Transverse colon (tissue), 4 donors: ENCODE data around the gene LDLRAD4. TPM values are rescaled to one million over a fixed set of nuclear protein-coding genes. Genes with fewer than 3 reads are reported as not detected.

Experiments
- DNase-seq: peaks from one replicate; pipeline ENCODE4 v3.0.0-alpha.2; 2019
- H3K27ac ChIP-seq, 4 donors: fragments of 200-600 bp; sonication (generic); 2 replicates each; pipeline ENCODE4 v1.5.1; 2016 to 2018; ENCODE audit warnings: inconsistent platforms in 4 of 4
- H3K27me3 ChIP-seq: fragments of 200-600 bp; sonication (generic); 2 replicates; pipeline ENCODE4 v1.5.1; 2017; ENCODE audit warnings: inconsistent platforms
- H3K36me3 ChIP-seq, 4 donors: fragments of 200-600 bp; sonication (generic); 2 replicates each; pipeline ENCODE4 v1.5.1; 2017 to 2019; ENCODE audit warnings: inconsistent platforms in 4 of 4
- H3K4me1 ChIP-seq, 4 donors: fragments of 200-600 bp; sonication (generic); 2 replicates each; pipeline ENCODE4 v1.5.1; 2017 to 2020; ENCODE audit warnings: inconsistent platforms in 4 of 4
- H3K4me3 ChIP-seq, 4 donors: fragments of 200-600 bp; sonication (generic); 1 replicate in 1 of 4; 2 replicates in 3 of 4; pipeline versions ENCODE4 v1.5.1 to v1.6.1; 2017 to 2019; ENCODE audit warnings: inconsistent platforms in 4 of 4
- H3K9me3 ChIP-seq, 2 donors: fragments of 200-600 bp; sonication (generic); 2 replicates each; pipeline ENCODE4 v1.5.1; 2017 to 2019; ENCODE audit warnings: inconsistent platforms in 2 of 2
- EP300 ChIP-seq: sonication (generic); formaldehyde crosslinking; IDR thresholded peaks from one replicate; pipeline ENCODE4 v1.6.1; 2017; ENCODE audit warnings: antibody characterized with exemption, low read depth
- POLR2A ChIP-seq: fragments of 450-650 bp; IDR thresholded peaks from one replicate; pipeline ENCODE4 v1.6.1; 2016; ENCODE audit warnings: antibody characterized with exemption, mild to moderate bottlenecking, moderate library complexity
- POLR2AphosphoS5 ChIP-seq, 3 donors: sonication (generic); formaldehyde crosslinking; IDR thresholded peaks; one replicate each; pipeline ENCODE4 v1.6.1; 2016; ENCODE audit warnings: antibody characterized with exemption in 3 of 3
- WGBS, 2 donors: methylation state at CpG; one replicate each; pipeline ENCODE4 v1.1.5; 2018; ENCODE audit warnings: low coverage in 1 of 2; 5-methylcytosine and 5-hydroxymethylcytosine counted together
- in situ Hi-C, 4 donors: fragments of 200-750 bp; cut with MboI; loops; one replicate each; pipeline versions ENCODE4 v1.15.0 to v1.15.1; 2017; ENCODE audit warnings: low sequenced_read_pairs in 3 of 4, low pct_ligation_motif_present in 1 of 4, low pct_unique_long_range_greater_than_20kb in 1 of 4
- intact Hi-C: fragments of 100-400 bp; cut with DNase I; formaldehyde crosslinking; loops from one replicate; pipeline ENCODE4 v1.15.1; 2023; ENCODE audit warnings: low total_unique reads
- total RNA-seq, 4 donors: library from RNA; depleted of rRNA; stranded (reverse); fragments of >200 nt; gene quantifications; one replicate each; pipeline ENCODE4 v1.1.0, GENCODE V29; 2016
- TF ChIP-seq, protein P1 (sequence below), 5 experiments: fragments of 200-600 bp in 3 of 5; fragments of 450-650 bp in 2 of 5; sonication (generic) in 3 of 5; IDR thresholded peaks; 1 replicate in 2 of 5; 2 replicates in 3 of 5; pipeline ENCODE4 v1.5.1; 2016 to 2017; ENCODE audit warnings: antibody characterized with exemption in 5 of 5, inconsistent platforms in 3 of 5, mild to moderate bottlenecking in 2 of 5, moderate library complexity in 1 of 5

LDLRAD4 gene
- total RNA-seq, 4 donors from 2014 or later, result 34.8 to 277 (median 60.6) TPM

DNA sequence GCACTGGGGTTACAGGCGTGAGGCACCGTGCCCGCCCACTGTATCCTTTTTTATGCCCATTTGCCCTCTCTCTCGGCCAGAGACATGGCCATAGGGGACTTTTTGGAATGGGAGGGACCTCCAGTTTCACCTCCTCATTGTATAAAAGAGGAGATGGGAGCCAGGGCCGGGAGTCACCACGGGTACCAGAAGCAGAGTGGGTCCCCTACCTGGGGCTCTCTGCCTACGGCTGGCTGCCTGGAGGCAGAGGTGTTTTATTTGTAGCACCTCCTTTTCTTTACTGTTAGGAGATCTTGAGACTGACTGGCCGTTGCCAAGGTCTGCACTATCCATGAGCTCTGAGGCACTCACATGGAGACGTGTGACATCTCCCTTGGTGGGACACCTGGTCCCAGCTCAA lies 162.8 kb downstream of the LDLRAD4 start:
- Histone ChIP-seq H3K4me1 (peaks cover 12 to 36% (median 30%) of the 10 kb centered on the region in 4 donors), H3K36me3 (no peaks in the 10 kb centered on the region), H3K27me3 (no peaks in the 10 kb centered on the region), H3K27ac (peak overlapping the region; percentile 74 to 89 (median 84)), H3K4me3 (peak overlapping the region in 1 of 4 donors; percentile 41), H3K9me3 (no peaks in the 10 kb centered on the region)
- no peak for DNase-seq
- in situ Hi-C loops (loop anchor here in 1 of 4 donors (25.0 kb wide), 1 partner anchor 144 kb away; no protein-coding TSS in a partner anchor), intact Hi-C loops (loop anchor here (5.0 to 10.0 kb wide), 2 partner anchors 143 to 246 kb away; no protein-coding TSS in a partner anchor)
- no peak for TF ChIP-seq POLR2A
- TF ChIP-seq POLR2AphosphoS5 (IDR thresholded peaks at IDR 0.05), result no peak
- TF ChIP-seq EP300, result no peak
- TF ChIP-seq, protein P1, sequence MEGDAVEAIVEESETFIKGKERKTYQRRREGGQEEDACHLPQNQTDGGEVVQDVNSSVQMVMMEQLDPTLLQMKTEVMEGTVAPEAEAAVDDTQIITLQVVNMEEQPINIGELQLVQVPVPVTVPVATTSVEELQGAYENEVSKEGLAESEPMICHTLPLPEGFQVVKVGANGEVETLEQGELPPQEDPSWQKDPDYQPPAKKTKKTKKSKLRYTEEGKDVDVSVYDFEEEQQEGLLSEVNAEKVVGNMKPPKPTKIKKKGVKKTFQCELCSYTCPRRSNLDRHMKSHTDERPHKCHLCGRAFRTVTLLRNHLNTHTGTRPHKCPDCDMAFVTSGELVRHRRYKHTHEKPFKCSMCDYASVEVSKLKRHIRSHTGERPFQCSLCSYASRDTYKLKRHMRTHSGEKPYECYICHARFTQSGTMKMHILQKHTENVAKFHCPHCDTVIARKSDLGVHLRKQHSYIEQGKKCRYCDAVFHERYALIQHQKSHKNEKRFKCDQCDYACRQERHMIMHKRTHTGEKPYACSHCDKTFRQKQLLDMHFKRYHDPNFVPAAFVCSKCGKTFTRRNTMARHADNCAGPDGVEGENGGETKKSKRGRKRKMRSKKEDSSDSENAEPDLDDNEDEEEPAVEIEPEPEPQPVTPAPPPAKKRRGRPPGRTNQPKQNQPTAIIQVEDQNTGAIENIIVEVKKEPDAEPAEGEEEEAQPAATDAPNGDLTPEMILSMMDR (IDR thresholded peaks at IDR 0.05), result no peak
- 80 to 93% methylated on average over 4 to 9 of the region's 9 CpGs for WGBS, 2 donors

DNA sequence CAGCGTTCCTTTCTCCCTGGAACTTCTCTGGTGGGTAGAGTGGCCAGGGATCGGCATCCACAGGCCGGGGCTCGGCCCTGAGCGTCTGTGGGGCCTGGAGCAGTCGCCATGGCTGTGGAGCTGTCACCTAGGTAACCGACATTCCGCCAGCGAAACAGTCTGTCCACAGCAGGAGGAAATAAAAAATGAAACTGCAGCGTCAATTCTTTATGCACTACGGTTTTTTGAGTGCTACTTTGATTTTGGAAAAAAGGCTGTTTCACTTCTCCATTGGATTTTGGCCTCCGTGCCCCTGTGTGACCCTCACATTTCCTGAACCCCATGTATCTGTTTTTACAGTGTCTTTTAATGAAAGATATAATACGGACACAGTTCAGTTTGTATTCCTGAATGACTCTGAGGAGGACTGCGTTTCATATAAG lies 163.4 kb downstream of the LDLRAD4 start:
- Histone ChIP-seq H3K4me1 (peaks cover 12 to 36% (median 30%) of the 10 kb centered on the region in 4 donors), H3K4me3 (peak overlapping the region in 3 of 4 donors; percentile 15 to 41 (median 27))

DNA sequence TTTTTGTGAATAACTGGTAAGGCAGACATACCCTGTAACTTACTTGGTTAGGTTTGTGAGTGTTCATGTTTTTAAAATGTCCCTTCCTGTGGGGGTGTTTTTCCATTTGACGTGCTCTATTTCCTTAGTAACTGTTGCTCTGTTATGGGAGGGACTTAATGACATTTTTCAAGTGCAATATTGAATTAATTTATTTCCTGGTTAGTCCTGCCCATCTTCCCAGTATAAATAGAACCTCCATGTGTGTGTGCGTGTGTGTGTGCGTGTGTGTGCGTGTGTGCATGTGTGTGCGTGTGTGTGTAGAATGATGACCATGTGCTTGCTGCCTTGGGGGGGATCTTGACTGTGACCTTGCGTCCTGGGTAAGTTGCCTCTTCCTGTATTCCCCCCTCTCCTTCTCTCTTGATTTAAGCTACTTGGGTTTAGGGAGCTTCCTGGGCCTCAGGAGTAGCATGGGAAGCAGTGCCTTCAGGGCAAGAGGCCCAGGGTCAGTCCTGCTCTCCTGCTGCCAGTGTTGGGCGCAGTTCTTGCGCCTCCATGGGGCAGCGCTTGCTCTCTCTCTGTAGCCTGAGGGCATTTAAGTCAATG lies 163.9 kb downstream of the LDLRAD4 start:
- WGBS, 2 donors, result 25 to 46% methylated on average over 6 to 9 of the region's 9 CpGs
- Histone ChIP-seq H3K27me3 (no peaks in the 10 kb centered on the region), H3K9me3 (no peaks in the 10 kb centered on the region), H3K4me3 (peak overlapping the region in 3 of 4 donors; percentile 15 to 41 (median 27)), H3K4me1 (peaks cover 12 to 36% (median 30%) of the 10 kb centered on the region in 4 donors), H3K27ac (peak overlapping the region; percentile 74 to 89 (median 84)), H3K36me3 (no peaks in the 10 kb centered on the region)
- intact Hi-C loops (loop anchor here (5.0 to 10.0 kb wide), 2 partner anchors 142 to 245 kb away; no protein-coding TSS in a partner anchor), in situ Hi-C loops (loop anchor here in 1 of 4 donors (25.0 kb wide), 1 partner anchor 145 kb away; no protein-coding TSS in a partner anchor)
- TF ChIP-seq POLR2AphosphoS5 (IDR thresholded peaks at IDR 0.05) (peak in 1 of 3 donors; percentile 26), POLR2A (peak; percentile 9), EP300 (peak; percentile 68)
- TF ChIP-seq, protein P1 (IDR thresholded peaks at IDR 0.05), result peak in 1 of 5 experiments; percentile 4
- no peak for DNase-seq

More for the DNA sequence above, 163.4 kb downstream of the LDLRAD4 start:
- intact Hi-C loops, result loop anchor here (5.0 to 10.0 kb wide), 2 partner anchors 143 to 245 kb away; no protein-coding TSS in a partner anchor
- in situ Hi-C loops, result loop anchor here in 1 of 4 donors (25.0 kb wide), 1 partner anchor 145 kb away; no protein-coding TSS in a partner anchor
- H3K27ac ChIP-seq, result peak overlapping the region; percentile 74 to 89 (median 84)
- 3% methylated on average over 6 to 14 of the region's 14 CpGs for WGBS, 2 donors
- no peaks in the 10 kb centered on the region for H3K36me3 ChIP-seq
- DNase-seq, result peak; percentile 66
- H3K9me3 ChIP-seq, result no peaks in the 10 kb centered on the region
- TF ChIP-seq, protein P1 (IDR thresholded peaks at IDR 0.05), result peak in 1 of 5 experiments; percentile 1
- TF ChIP-seq EP300, result no peak
- H3K27me3 ChIP-seq, result no peaks in the 10 kb centered on the region
